Ovary (tissue), 9 donors: ENCODE data around the gene ATP10D. TPM values are rescaled to one million over a fixed set of nuclear protein-coding genes. Genes with fewer than 3 reads are reported as not detected.

Experiments
- DNase-seq, 5 donors: peaks; one replicate each; pipeline ENCODE4 v3.0.0-alpha.2; 2019 to 2020
- H3K27ac ChIP-seq, 2 donors: fragments of 200-600 bp; one replicate each; pipeline versions ENCODE4 v1.5.1 to v1.8.0; 2019 to 2022
- H3K27me3 ChIP-seq: fragments of 200-600 bp; one replicate; pipeline ENCODE4 v1.8.0; 2022
- H3K36me3 ChIP-seq: fragments of 200-600 bp; sonication (generic); one replicate; pipeline ENCODE4 v1.5.1; 2019
- H3K4me1 ChIP-seq: one replicate; pipeline ENCODE4 v1.8.1; 2013; ENCODE audit warnings: mild to moderate bottlenecking, moderate library complexity; ENCODE audit not compliant: insufficient read depth
- H3K4me3 ChIP-seq: fragments of 200-600 bp; sonication (generic); one replicate; pipeline ENCODE4 v1.5.1; 2017
- H3K9me3 ChIP-seq, 2 donors: fragments of 200-600 bp in 1 of 2; sonication (generic) in 1 of 2; one replicate each; pipeline versions ENCODE4 v1.5.1 to v1.8.1; 2013 to 2019; ENCODE audit warnings: mild to moderate bottlenecking in 1 of 2, moderate library complexity in 1 of 2
- EP300 ChIP-seq: sonication (generic); formaldehyde crosslinking; IDR thresholded peaks from one replicate; pipeline ENCODE4 v1.6.1; 2017; ENCODE audit warnings: antibody characterized with exemption
- POLR2A ChIP-seq: fragments of 450-650 bp; IDR thresholded peaks from one replicate; pipeline ENCODE4 v1.6.1; 2017; ENCODE audit warnings: antibody characterized with exemption, mild to moderate bottlenecking, moderate library complexity
- WGBS, 3 donors: extraction: QIAGEN DNeasy Blood & Tissue Kit in 1 of 3; methylation state at CpG; one replicate each; pipeline versions ENCODE4 v1.1.5 to v1.1.7; 2013 to 2017; 5-methylcytosine and 5-hydroxymethylcytosine counted together
- intact Hi-C, 4 donors: fragments of 100-400 bp; cut with DNase I; formaldehyde crosslinking; loops; one replicate each; pipeline versions ENCODE4 v1.11.0 to v1.15.1; 2022 to 2023
- polyA plus RNA-seq, 2 donors: library from polyadenylated mRNA; stranded (reverse); fragments of 200-250 nt in 1 of 2; fragments of 350-450 nt in 1 of 2; fragmentation: Illumina TruSeq in 1 of 2; extraction: RNeasy Lipid Tissue Mini Kit (QIAGEN cat#74804) in 1 of 2; gene quantifications; one replicate each; pipeline ENCODE4 v1.2.3, GENCODE V29; 2013 to 2014
- total RNA-seq, 7 donors: library from RNA; depleted of rRNA in 2 of 7; stranded (reverse); fragments of >200 nt in 2 of 7; fragmentation: NEBNext Ultra II Directional in 3 of 7; extraction: Animal tissue kit (Norgen Biotek cat#: 25700) in 3 of 7; gene quantifications; one replicate each; pipeline versions ENCODE4 v1.1.0 to v1.2.4, GENCODE V29; 2016 to 2023
- TF ChIP-seq, protein P1 (sequence below), 3 donors: fragments of 450-650 bp in 2 of 3; fragments of 200-600 bp in 1 of 3; IDR thresholded peaks; one replicate each; pipeline versions ENCODE4 v1.5.1 to v1.8.0; 2016 to 2022; ENCODE audit warnings: antibody characterized with exemption in 3 of 3, mild to moderate bottlenecking in 1 of 3
- donor health status: DM: no; HTN: no; CAD: no; lungs with moderate emphysema.
- donor health status: DM: no; HTN: no; CAD: no.
- donor health status: Bipolar disorder and iron deficiency.
- donor health status: DM: yes; HTN: yes; CAD: no.
- donor health status: DM: no; HTN: no; CAD: no.
- donor health status: DM: yes; HTN: yes; CAD: no.

ATP10D gene
- total and polyA plus RNA-seq, 9 donors, result 8.2 to 27.8 (median 19.6) TPM

DNA sequence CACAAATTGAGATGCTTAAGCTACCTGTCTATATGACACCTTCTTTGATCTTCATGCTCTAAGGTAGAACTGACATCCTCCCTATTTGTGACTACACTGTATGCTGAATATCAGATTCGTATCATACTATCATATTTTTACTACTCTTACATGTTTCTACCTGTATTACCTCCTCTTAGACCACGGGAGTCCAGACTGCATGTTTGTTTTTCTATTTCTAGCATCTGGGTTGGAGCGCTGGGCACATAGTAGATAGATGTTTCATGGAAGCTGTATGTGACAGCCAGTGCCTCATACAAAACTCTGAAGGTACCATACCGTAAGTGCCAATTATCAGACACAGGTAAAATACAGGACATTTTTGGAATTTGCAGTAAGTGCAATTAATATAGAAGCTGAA, 47.6 kb downstream of the ATP10D start:
- Histone ChIP-seq H3K4me3 (no peak overlapping the region), H3K9me3 (no peaks in the 10 kb centered on the region), H3K4me1 (peaks cover 2% of the 10 kb centered on the region), H3K27ac (no peak overlapping the region), H3K36me3 (no peaks in the 10 kb centered on the region), H3K27me3 (no peaks in the 10 kb centered on the region)
- WGBS, 3 donors, result 68 to 93% (median 83%) methylated on average over 4 of the region's 4 CpGs
- intact Hi-C loops, result no loop called here
- no peak for DNase-seq
- TF ChIP-seq, protein P1, sequence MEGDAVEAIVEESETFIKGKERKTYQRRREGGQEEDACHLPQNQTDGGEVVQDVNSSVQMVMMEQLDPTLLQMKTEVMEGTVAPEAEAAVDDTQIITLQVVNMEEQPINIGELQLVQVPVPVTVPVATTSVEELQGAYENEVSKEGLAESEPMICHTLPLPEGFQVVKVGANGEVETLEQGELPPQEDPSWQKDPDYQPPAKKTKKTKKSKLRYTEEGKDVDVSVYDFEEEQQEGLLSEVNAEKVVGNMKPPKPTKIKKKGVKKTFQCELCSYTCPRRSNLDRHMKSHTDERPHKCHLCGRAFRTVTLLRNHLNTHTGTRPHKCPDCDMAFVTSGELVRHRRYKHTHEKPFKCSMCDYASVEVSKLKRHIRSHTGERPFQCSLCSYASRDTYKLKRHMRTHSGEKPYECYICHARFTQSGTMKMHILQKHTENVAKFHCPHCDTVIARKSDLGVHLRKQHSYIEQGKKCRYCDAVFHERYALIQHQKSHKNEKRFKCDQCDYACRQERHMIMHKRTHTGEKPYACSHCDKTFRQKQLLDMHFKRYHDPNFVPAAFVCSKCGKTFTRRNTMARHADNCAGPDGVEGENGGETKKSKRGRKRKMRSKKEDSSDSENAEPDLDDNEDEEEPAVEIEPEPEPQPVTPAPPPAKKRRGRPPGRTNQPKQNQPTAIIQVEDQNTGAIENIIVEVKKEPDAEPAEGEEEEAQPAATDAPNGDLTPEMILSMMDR (IDR thresholded peaks at IDR 0.05), result no peak
- TF ChIP-seq EP300 (no peak), POLR2A (no peak)

DNA sequence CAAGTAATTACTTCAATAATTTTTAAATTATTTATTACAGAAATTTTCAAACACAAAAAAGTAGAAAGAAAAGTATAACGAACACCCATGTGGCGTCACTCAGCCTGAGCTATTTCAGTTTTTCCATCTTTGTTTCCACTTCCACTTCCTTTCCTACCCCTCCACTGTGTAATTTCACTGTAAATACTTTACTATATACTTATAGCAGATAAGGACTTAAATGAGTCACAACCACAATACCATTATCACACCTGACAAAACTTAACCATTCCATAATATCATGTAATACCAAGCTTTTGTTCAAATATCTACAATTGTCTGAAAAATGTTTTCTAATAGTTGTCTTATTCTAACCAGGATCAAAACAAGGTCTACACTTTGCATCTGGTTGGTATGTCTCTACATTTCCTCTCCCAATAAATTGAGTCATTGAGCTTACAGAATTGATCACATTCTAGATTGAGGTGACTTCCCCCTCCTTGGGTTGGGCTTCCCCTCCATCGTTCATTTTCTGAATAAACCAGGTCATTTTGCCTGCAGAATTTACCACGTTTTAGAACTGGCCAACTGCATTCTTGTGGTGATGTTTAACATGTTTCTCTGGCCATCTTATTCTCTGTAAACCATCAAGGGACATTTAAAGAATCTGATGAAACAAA, 48.7 kb downstream of the ATP10D start:
- H3K36me3 ChIP-seq, result no peaks in the 10 kb centered on the region
- WGBS, 3 donors, result 77 to 82% (median 81%) methylated on average over 4 of the region's 4 CpGs

GRCh38 chr4:47534772-47535171, 49.7 kb downstream of the ATP10D start:
- no peak overlapping the region for H3K4me3 ChIP-seq
- no peak for TF ChIP-seq POLR2A
- TF ChIP-seq, protein P1 (IDR thresholded peaks at IDR 0.05), result no peak
- no peak for TF ChIP-seq EP300
- H3K9me3 ChIP-seq, result no peaks in the 10 kb centered on the region
- no peak overlapping the region for H3K27ac ChIP-seq
- H3K36me3 ChIP-seq, result no peaks in the 10 kb centered on the region
- WGBS, 3 donors, result 96 to 100% (median 99%) methylated on average over 1 of the region's 1 CpG
- H3K27me3 ChIP-seq, result no peaks in the 10 kb centered on the region
- intact Hi-C loops, result no loop called here
- peaks cover 3% of the 10 kb centered on the region for H3K4me1 ChIP-seq
- no peak for DNase-seq

More for the DNA sequence above, 48.7 kb downstream of the ATP10D start:
- peaks cover 3% of the 10 kb centered on the region for H3K4me1 ChIP-seq
- TF ChIP-seq, protein P1 (IDR thresholded peaks at IDR 0.05), result no peak
- no peak for TF ChIP-seq EP300
- no peak for TF ChIP-seq POLR2A
- H3K4me3 ChIP-seq, result no peak overlapping the region
- intact Hi-C loops, result no loop called here
- H3K27ac ChIP-seq, result no peak overlapping the region
- no peaks in the 10 kb centered on the region for H3K9me3 ChIP-seq
- H3K27me3 ChIP-seq, result no peaks in the 10 kb centered on the region
- DNase-seq, result no peak

DNA sequence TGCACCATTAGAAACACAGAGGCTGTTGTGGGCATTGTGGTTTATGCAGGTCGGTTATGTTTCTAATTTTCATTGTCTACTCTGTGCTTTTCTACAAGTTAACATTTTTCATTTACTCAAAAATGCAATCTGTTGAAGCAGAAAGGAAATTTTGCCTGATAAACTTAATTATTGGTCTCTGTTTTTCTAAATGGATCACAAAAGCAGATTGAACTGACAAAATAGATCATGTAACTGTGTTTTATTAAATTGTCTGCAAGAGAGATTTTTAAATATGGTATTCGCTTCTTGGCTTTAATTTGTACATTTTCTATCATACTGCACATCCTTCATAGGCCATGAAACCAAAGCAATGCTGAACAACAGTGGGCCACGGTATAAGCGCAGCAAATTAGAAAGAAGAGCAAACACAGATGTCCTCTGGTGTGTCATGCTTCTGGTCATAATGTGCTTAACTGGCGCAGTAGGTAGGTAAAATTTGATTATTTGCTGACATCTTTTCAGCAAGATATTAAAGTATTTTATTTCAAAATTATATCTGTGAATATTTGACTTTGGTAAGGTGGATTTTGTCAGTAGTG, 50.6 kb downstream of the ATP10D start:
- H3K36me3 ChIP-seq, result no peaks in the 10 kb centered on the region
- no peak for TF ChIP-seq EP300
- no peak for TF ChIP-seq POLR2A
- TF ChIP-seq, protein P1 (IDR thresholded peaks at IDR 0.05), result no peak
- DNase-seq, result no peak
- H3K4me3 ChIP-seq, result no peak overlapping the region
- intact Hi-C loops, result no loop called here
- H3K27ac ChIP-seq, result no peak overlapping the region
- no peaks in the 10 kb centered on the region for H3K9me3 ChIP-seq
- H3K4me1 ChIP-seq, result peaks cover 3% of the 10 kb centered on the region
- no peaks in the 10 kb centered on the region for H3K27me3 ChIP-seq
- 96 to 98% (median 97%) methylated on average over 5 of the region's 5 CpGs for WGBS, 3 donors
